Measurements from ENCODE around the gene DDX51. TPM values are rescaled to one million over a fixed set of nuclear protein-coding genes. Genes with fewer than 3 reads are reported as not detected.

The DDX51 gene
- total and polyA plus RNA-seq, 2 of the 4 experiments (the other 2 are of a cell fraction), result 3.8 to 14.5 TPM

- ATAC-seq (ENCODE audit: low read depth), result no peak
- H3K4me2 ChIP-seq (ENCODE audit: low read depth, low read length), result no peak overlapping the region
- H3K36me3 ChIP-seq (ENCODE audit: control insufficient read depth, insufficient read depth, low read length), result peaks cover 10% of the 10 kb centered on the region
- H3K9me1 ChIP-seq (ENCODE audit: insufficient read depth, low read length), result peaks cover 21% of the 10 kb centered on the region; the same call in 1 of the 2 replicates
- H4K5ac ChIP-seq (ENCODE audit: low read depth, low read length), result no peak overlapping the region
- no peak overlapping the region for H3K9ac ChIP-seq (ENCODE audit: low read depth, low read length)
- H4K91ac ChIP-seq (ENCODE audit: insufficient read depth, low read depth, low read length), result no peak overlapping the region
- no peak overlapping the region for H3K27ac ChIP-seq (ENCODE audit: insufficient read depth, low read length)
- no peak overlapping the region for H3K23ac ChIP-seq (ENCODE audit: low read depth, low read length)
- H3K27me3 ChIP-seq (ENCODE audit: control insufficient read depth, insufficient read depth, low read length), result peaks cover 6% of the 10 kb centered on the region; the same call in 1 of the 2 replicates
- no peak overlapping the region for H4K8ac ChIP-seq (ENCODE audit: low read depth in 2 of 2, low read length in 2 of 2)
- H2BK15ac ChIP-seq (ENCODE audit: low read depth, low read length), result no peak overlapping the region
- in situ Hi-C loops (cut with MboI; ENCODE audit: low sequenced_read_pairs) (no loop called here), dilution Hi-C loops (cut with HindIII; ENCODE audit: low sequenced_read_pairs, unreplicated experiment) (no loop called here), intact Hi-C loops (cut with micrococcal nuclease) (no loop called here)
- H2BK120ac ChIP-seq (ENCODE audit: low read depth, low read length), result no peak overlapping the region
- H2AFZ ChIP-seq (replicated peaks; ENCODE audit: low read length, poor library complexity), result no peak overlapping the region
- H3K79me1 ChIP-seq (ENCODE audit: low read depth in 1 of 2, low read length in 2 of 2), result no peaks in the 10 kb centered on the region
- no peak overlapping the region for H2AK9ac ChIP-seq (replicated peaks; ENCODE audit: low read depth, low read length, poor library complexity)
- peaks cover 16% of the 10 kb centered on the region; the same call in 1 of the 2 replicates for H4K20me1 ChIP-seq (ENCODE audit: insufficient read depth, low read length)
- DNase-seq, result no peak
- no peak overlapping the region for H2BK5ac ChIP-seq (ENCODE audit: low read depth, low read length, poor library complexity, severe bottlenecking)
- H3K4me1 ChIP-seq (ENCODE audit: control insufficient read depth, insufficient read depth, low read length), result peaks cover 7% of the 10 kb centered on the region
- H3K4me3 ChIP-seq (ENCODE audit: insufficient read depth, low read depth, low read length), result no peak overlapping the region
- H3K14ac ChIP-seq (replicated peaks; ENCODE audit: low read depth, low read length), result no peak overlapping the region
- no peak for TF ChIP-seq CEBPB (IDR thresholded peaks at IDR 0.05; ENCODE audit: low read depth, low read length)
- no peak for TF ChIP-seq USF2 (IDR thresholded peaks at IDR 0.05; ENCODE audit: low read depth, low read length)
- no peak for TF ChIP-seq FOS (IDR thresholded peaks at IDR 0.05; ENCODE audit: low read depth, low read length)
- TF ChIP-seq MAZ (IDR thresholded peaks at IDR 0.05; ENCODE audit: borderline replicate concordance, low read depth, low read length), result no peak
- TF ChIP-seq MAFK (IDR thresholded peaks at IDR 0.05; ENCODE audit: low read depth, low read length), result no peak
- no peak for TF ChIP-seq BHLHE40 (IDR thresholded peaks at IDR 0.05; ENCODE audit: low read depth, low read length)
- no peak for TF ChIP-seq ELK1 (IDR thresholded peaks at IDR 0.05; ENCODE audit: borderline replicate concordance, low read depth, low read length)
- no peak for TF ChIP-seq CHD1 (IDR thresholded peaks at IDR 0.05; ENCODE audit: low read depth, low read length)
- TF ChIP-seq RCOR1 (IDR thresholded peaks at IDR 0.05; ENCODE audit: insufficient replicate concordance, low read length), result no peak
- no peak for TF ChIP-seq RAD21 (IDR thresholded peaks at IDR 0.05; ENCODE audit: low read length)
- no peak for TF ChIP-seq NFE2L2 (IDR thresholded peaks at IDR 0.05; ENCODE audit: low read depth, low read length)
- no peak for TF ChIP-seq POLR2A (IDR thresholded peaks at IDR 0.05; ENCODE audit: low read depth, low read length)
- no peak for TF ChIP-seq SMC3 (IDR thresholded peaks at IDR 0.05; ENCODE audit: low read depth, low read length)
- TF ChIP-seq CTCF (conservative IDR thresholded peaks at IDR 0.05; ENCODE audit: low read depth, low read length), result no peak
- H3K18ac ChIP-seq (ENCODE audit: low read depth, low read length), result no peak overlapping the region
- ChIA-PET CTCF (no interaction called here), POLR2A (ENCODE audit: unreplicated experiment) (no interaction called here)
- H3K4ac ChIP-seq (ENCODE audit: low read depth, low read length), result no peak overlapping the region
- no peak overlapping the region for H3K56ac ChIP-seq (ENCODE audit: extremely low read depth, insufficient read depth, low read length)
- no TSS peak for BruUV-seq (replicated peaks)
- 80% methylated on average over 11 of the region's 16 CpGs; no CpG with 5 or more reads in 1 of the 2 experiments for WGBS, 2 experiments (ENCODE audit: extremely low coverage in 2 of 2, insufficient read length in 1 of 2)
- H3K9me3 ChIP-seq (ENCODE audit: control insufficient read depth, insufficient read depth, low read length), result no peaks in the 10 kb centered on the region
- no peak overlapping the region for H2AK5ac ChIP-seq (ENCODE audit: low read depth, low read length)
- H2BK20ac ChIP-seq (ENCODE audit: low read depth, low read length), result no peak overlapping the region
These were observed 15.9 kb upstream of the DDX51 start for GRCh38 chr12:132160016-132160415.
